ENCODE measurements around the gene KDELR1.

Gene KDELR1

DNA sequence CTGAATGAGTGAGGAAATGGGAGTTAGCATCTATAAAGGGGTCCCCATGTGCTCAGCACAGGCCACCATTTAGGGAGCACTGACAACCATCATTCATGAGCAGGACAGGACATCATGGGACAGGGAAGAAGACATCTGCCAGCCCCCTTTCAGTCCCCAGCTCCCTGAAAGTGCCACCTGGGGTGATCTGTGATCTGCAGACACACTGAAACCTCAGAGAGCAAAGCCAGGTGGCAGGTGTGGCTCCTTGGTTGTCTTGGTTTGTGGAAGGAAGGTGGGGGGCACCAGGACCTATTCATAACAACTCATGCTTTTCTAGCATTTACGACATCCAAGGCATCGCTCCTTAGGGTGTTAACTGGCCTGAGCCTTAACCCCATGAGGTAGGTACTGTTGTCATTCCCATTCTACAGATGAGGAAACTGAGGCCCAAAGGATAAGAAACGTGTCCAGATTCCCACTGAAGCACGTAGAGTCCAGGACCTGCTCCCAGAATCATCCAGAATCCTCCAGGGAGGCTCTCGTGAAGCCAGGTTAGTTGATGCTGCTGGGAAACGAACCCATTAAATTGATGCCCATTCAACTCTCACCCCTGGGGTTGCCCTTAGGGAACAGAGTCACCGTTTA lies 5.8 kb downstream of the KDELR1 start:
- H3K4me3 ChIP-seq (ENCODE audit: control insufficient read depth, low read depth, low read length), result no peak overlapping the region
- no peak for DNase-seq (ENCODE audit: low read depth)
- TF ChIP-seq, protein P1, sequence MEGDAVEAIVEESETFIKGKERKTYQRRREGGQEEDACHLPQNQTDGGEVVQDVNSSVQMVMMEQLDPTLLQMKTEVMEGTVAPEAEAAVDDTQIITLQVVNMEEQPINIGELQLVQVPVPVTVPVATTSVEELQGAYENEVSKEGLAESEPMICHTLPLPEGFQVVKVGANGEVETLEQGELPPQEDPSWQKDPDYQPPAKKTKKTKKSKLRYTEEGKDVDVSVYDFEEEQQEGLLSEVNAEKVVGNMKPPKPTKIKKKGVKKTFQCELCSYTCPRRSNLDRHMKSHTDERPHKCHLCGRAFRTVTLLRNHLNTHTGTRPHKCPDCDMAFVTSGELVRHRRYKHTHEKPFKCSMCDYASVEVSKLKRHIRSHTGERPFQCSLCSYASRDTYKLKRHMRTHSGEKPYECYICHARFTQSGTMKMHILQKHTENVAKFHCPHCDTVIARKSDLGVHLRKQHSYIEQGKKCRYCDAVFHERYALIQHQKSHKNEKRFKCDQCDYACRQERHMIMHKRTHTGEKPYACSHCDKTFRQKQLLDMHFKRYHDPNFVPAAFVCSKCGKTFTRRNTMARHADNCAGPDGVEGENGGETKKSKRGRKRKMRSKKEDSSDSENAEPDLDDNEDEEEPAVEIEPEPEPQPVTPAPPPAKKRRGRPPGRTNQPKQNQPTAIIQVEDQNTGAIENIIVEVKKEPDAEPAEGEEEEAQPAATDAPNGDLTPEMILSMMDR (conservative IDR thresholded peaks at IDR 0.05; ENCODE audit: control insufficient read depth, insufficient read depth, low read depth, low read length), result no peak

DNA sequence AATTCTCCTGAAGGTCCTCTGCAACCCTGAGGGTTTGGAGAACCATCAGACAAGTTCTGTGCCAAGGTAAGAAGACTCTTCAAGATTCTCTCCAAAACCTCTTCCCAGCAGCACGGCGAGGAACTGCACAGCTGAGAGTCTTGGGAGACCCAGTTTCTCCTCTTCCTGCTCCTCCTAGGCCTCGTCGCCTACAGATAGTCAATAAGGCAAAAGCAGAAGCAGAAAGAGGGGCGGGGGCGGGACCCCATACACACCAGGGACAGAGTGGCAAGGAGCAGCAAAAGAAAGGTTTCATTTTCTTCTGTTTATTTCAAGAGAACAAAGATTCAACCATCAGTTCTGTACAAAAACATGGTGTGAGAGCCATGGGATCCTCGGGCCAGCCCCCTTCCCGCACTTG lies 9.1 kb downstream of the KDELR1 start:
- no peak overlapping the region for H3K4me3 ChIP-seq (ENCODE audit: control insufficient read depth, low read depth, low read length)
- DNase-seq (ENCODE audit: low read depth), result no peak
- TF ChIP-seq, protein P1 (conservative IDR thresholded peaks at IDR 0.05; ENCODE audit: control insufficient read depth, insufficient read depth, low read depth, low read length), result no peak

DNA sequence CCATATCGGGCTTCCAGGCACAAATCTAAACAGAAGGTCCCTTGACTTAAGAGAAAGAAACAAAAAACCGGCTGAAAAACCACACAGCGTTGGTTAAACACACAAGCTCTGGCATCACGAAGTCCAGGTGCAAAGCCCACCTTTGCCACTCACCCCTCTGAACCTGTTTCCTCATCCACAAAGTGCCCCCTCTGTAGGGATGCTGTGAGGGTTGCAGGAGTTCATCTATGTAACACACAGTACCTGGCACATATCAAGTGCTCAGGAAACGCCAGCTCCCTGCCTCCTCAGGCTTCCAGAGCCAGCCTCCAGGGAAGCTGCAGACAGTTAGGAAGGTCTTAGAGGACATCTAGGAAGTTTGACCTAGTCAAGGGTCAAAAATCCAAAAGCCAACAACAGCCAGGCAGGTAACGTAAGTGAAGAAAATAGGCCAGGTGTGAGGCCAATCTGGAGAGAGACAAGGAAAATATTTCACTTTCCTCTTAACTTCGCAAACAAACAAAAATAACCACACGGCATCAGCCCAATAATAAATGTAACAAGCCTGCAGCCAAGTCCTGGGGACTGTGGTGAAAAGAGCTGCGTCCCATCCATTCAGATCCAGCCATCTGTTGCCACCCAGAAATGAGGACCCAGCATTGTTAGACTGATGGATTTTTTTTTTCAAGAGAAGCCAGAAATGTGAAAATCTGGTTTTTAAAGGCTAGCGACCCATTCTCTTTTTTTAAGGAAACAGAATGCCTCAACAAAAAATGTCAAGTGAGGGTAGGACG lies 10.0 kb downstream of the KDELR1 start:
- TF ChIP-seq, protein P1 (conservative IDR thresholded peaks at IDR 0.05; ENCODE audit: control insufficient read depth, insufficient read depth, low read depth, low read length), result no peak
- H3K4me3 ChIP-seq (ENCODE audit: control insufficient read depth, low read depth, low read length), result no peak overlapping the region
- no peak for DNase-seq (ENCODE audit: low read depth)

DNA sequence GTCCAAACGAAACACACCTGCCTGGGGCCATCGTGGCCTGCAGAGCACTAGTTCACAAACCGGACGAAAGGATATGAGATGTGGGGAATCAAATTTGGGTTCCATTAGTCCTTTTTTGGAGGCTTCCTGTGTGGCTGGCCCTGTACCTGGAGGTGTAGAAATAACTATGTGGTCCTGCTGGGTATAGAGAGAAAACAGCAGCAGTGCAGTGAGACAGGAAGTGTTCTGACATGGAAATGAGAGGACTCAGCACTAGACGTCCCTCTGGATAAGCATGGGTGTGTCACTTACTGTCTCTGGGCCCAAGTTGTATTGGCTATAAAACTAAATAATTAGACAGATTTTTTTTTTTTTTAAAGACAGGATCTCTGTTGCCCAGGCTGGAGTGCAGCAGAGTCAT lies 12.3 kb downstream of the KDELR1 start:
- no peak overlapping the region for H3K4me3 ChIP-seq (ENCODE audit: control insufficient read depth, low read depth, low read length)
- DNase-seq (ENCODE audit: low read depth), result no peak
- TF ChIP-seq, protein P1 (conservative IDR thresholded peaks at IDR 0.05; ENCODE audit: control insufficient read depth, insufficient read depth, low read depth, low read length), result no peak

DNA sequence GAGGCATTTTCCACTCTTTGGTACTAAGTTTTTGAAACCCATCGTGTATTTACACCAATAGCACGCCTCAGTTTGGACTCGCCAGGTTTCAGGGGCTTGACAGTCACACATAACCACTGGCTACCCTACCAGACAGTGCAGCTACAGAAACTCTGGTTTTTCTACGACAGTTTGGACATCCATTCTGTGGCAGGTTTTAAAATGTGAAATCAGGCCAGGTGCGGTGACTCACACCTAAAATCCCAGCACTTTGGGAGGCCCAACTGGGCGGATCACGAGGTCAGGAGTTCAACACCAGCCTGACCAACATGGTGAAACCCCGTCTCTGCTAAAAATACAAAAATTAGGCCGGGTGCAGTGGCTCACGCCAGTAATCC lies 13.2 kb downstream of the KDELR1 start:
- TF ChIP-seq, protein P1 (conservative IDR thresholded peaks at IDR 0.05; ENCODE audit: control insufficient read depth, insufficient read depth, low read depth, low read length), result no peak
- no peak for DNase-seq (ENCODE audit: low read depth)

DNA sequence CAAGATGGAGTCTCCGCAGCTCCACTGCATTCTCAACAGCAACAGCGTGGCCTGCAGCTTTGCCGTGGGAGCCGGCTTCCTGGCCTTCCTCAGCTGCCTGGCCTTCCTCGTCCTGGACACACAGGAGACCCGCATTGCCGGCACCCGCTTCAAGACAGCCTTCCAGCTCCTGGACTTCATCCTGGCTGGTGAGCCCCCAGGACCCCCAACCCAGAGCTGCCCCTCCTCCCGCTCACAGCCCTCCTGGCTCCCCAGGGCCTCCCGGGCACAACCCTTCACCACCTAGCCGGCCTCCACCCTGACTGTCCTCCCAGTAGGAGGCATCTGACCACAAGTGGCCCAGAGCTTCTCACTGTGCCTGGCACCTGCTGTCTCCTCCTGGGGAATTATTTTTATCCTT lies 17.8 kb downstream of the KDELR1 start:
- no peak overlapping the region for H3K4me3 ChIP-seq (ENCODE audit: control insufficient read depth, low read depth, low read length)
- no peak for DNase-seq (ENCODE audit: low read depth)
- TF ChIP-seq, protein P1 (conservative IDR thresholded peaks at IDR 0.05; ENCODE audit: control insufficient read depth, insufficient read depth, low read depth, low read length), result no peak

More for the DNA sequence above, 13.2 kb downstream of the KDELR1 start:
- no peak overlapping the region for H3K4me3 ChIP-seq (ENCODE audit: control insufficient read depth, low read depth, low read length)
